Osteoblast (primary cell): ENCODE data around the gene AFF3. TPM values are rescaled to one million over a fixed set of nuclear protein-coding genes. Genes with fewer than 3 reads are reported as not detected.

Experiments
- DNase-seq: peaks from one replicate; pipeline ENCODE4 v3.0.0; 2011; ENCODE audit warnings: low spot score, mixed read lengths; ENCODE audit not compliant: insufficient read length; ENCODE audit errors: missing footprints
- H2AFZ ChIP-seq: 2 replicates; pipeline ENCODE4 v1.6.0; 2011; ENCODE audit warnings: mild to moderate bottlenecking, low read length
- H3K27ac ChIP-seq: 2 replicates; pipeline ENCODE4 v1.5.1; 2011; ENCODE audit warnings: mild to moderate bottlenecking, low read depth, low read length, moderate library complexity
- H3K27me3 ChIP-seq: 2 replicates; pipeline ENCODE4 v1.6.0; 2012; ENCODE audit warnings: mild to moderate bottlenecking, control low read depth, inconsistent platforms, low read length, moderate library complexity; ENCODE audit not compliant: insufficient read depth
- H3K36me3 ChIP-seq: 2 replicates; pipeline ENCODE4 v1.5.1; 2011; ENCODE audit warnings: mild to moderate bottlenecking, low read length, control low read depth, moderate library complexity; ENCODE audit not compliant: insufficient read depth
- H3K4me1 ChIP-seq: 2 replicates; pipeline ENCODE4 v1.5.1; 2011; ENCODE audit warnings: mild to moderate bottlenecking, low read length, control low read depth, moderate library complexity; ENCODE audit not compliant: insufficient read depth
- H3K4me2 ChIP-seq: 2 replicates; pipeline ENCODE4 v1.6.0; 2011; ENCODE audit warnings: mild to moderate bottlenecking, low read length; ENCODE audit not compliant: insufficient read depth
- H3K4me3 ChIP-seq: fragments of 200-600 bp; sonication (generic); 3 replicates; pipeline ENCODE4 v1.5.1; 2012; ENCODE audit warnings: mild to moderate bottlenecking, low read length, inconsistent platforms; ENCODE audit not compliant: insufficient read depth
- H3K79me2 ChIP-seq: 2 replicates; pipeline ENCODE4 v1.6.0; 2012; ENCODE audit warnings: mild to moderate bottlenecking, low read length, control low read depth, inconsistent platforms; ENCODE audit not compliant: insufficient read depth
- H3K9me3 ChIP-seq: 2 replicates; pipeline ENCODE4 v1.5.1; 2011; ENCODE audit warnings: low read depth, low read length, control low read depth
- H4K20me1 ChIP-seq: 2 replicates; pipeline ENCODE4 v1.6.0; 2012; ENCODE audit warnings: mild to moderate bottlenecking, low read length, control low read depth; ENCODE audit not compliant: insufficient read depth
- CTCF ChIP-seq: IDR thresholded peaks from 2 replicates; pipeline ENCODE4 v1.5.1; 2011; ENCODE audit warnings: mild to moderate bottlenecking, low read depth, low read length, moderate library complexity; ENCODE audit errors: extremely low read depth
- total RNA-seq: library from RNA; depleted of rRNA; stranded (reverse); fragments of >200 nt; gene quantifications from 2 replicates; pipeline ENCODE4 v1.2.3, GENCODE V29; 2012

Gene AFF3
- total RNA-seq, 1 donor: 4.3 TPM

- Histone ChIP-seq H3K36me3 (peaks cover 5% of the 10 kb centered on the region), H3K4me3 (no peak overlapping the region), H2AFZ (no peak overlapping the region), H4K20me1 (no peaks in the 10 kb centered on the region), H3K27ac (no peak overlapping the region), H3K4me2 (no peak overlapping the region), H3K9me3 (no peaks in the 10 kb centered on the region), H3K79me2 (no peaks in the 10 kb centered on the region), H3K27me3 (peaks cover 9% of the 10 kb centered on the region), H3K4me1 (no peaks in the 10 kb centered on the region)
- no peak for DNase-seq
- no peak for TF ChIP-seq CTCF
Measured at GRCh38 chr2:100043891-100044255, 98.5 kb downstream of the AFF3 start.

GRCh38 chr2:100043081-100043890, 99.1 kb downstream of the AFF3 start:
- Histone ChIP-seq H3K4me3 (no peak overlapping the region), H3K4me2 (no peak overlapping the region), H3K27ac (no peak overlapping the region), H3K27me3 (peaks cover 9% of the 10 kb centered on the region), H2AFZ (no peak overlapping the region), H3K4me1 (no peaks in the 10 kb centered on the region), H4K20me1 (no peaks in the 10 kb centered on the region), H3K79me2 (no peaks in the 10 kb centered on the region), H3K36me3 (peaks cover 5% of the 10 kb centered on the region), H3K9me3 (no peaks in the 10 kb centered on the region)
- no peak for DNase-seq
- TF ChIP-seq CTCF: no peak

- Histone ChIP-seq H3K27me3 (peaks cover 9% of the 10 kb centered on the region), H3K9me3 (no peaks in the 10 kb centered on the region), H3K4me1 (no peaks in the 10 kb centered on the region), H3K36me3 (peaks cover 5% of the 10 kb centered on the region), H3K4me2 (no peak overlapping the region), H4K20me1 (no peaks in the 10 kb centered on the region), H3K79me2 (no peaks in the 10 kb centered on the region), H3K27ac (no peak overlapping the region), H2AFZ (no peak overlapping the region), H3K4me3 (no peak overlapping the region)
- DNase-seq: no peak
- no peak for TF ChIP-seq CTCF
Measured at GRCh38 chr2:100042562-100042961, 99.8 kb downstream of the AFF3 start.

- no peak overlapping the region for H3K4me3 ChIP-seq
Measured at GRCh38 chr2:100041946-100042345, 100.4 kb downstream of the AFF3 start.

More at GRCh38 chr2:100041946-100042345, 100.4 kb downstream of the AFF3 start:
- H3K9me3 ChIP-seq: no peaks in the 10 kb centered on the region
- peaks cover 5% of the 10 kb centered on the region for H3K36me3 ChIP-seq
- H3K79me2 ChIP-seq: no peaks in the 10 kb centered on the region
- TF ChIP-seq CTCF: no peak
- no peak overlapping the region for H2AFZ ChIP-seq
- H3K27ac ChIP-seq: no peak overlapping the region
- H4K20me1 ChIP-seq: no peaks in the 10 kb centered on the region
- H3K4me2 ChIP-seq: no peak overlapping the region
- H3K27me3 ChIP-seq: peaks cover 9% of the 10 kb centered on the region
- H3K4me1 ChIP-seq: no peaks in the 10 kb centered on the region
- DNase-seq: no peak
